HEK293T (cell line): ENCODE data around the gene CADPS2.

Source experiments
- BHLHE40 ChIP-seq: fragments of 450-650 bp; IDR thresholded peaks from 2 replicates; pipeline ENCODE4 v1.6.1; 2016; ENCODE audit warnings: mild to moderate bottlenecking, moderate library complexity, borderline replicate concordance
- CTBP1 ChIP-seq: fragments of 450-650 bp; IDR thresholded peaks from 2 replicates; pipeline ENCODE4 v1.6.1; 2016; ENCODE audit warnings: borderline replicate concordance
- ELF4 ChIP-seq: fragments of 450-650 bp; IDR thresholded peaks from 2 replicates; pipeline ENCODE4 v1.6.1; 2017; ENCODE audit warnings: antibody characterized with exemption
- FOXA1 ChIP-seq: fragments of 450-650 bp; IDR thresholded peaks from 2 replicates; pipeline ENCODE4 v1.6.1; 2016; ENCODE audit warnings: mild to moderate bottlenecking
- FOXK2 ChIP-seq: fragments of 450-650 bp; IDR thresholded peaks from 2 replicates; pipeline ENCODE4 v1.6.1; 2016; ENCODE audit warnings: mild to moderate bottlenecking
- FOXM1 ChIP-seq: fragments of 450-650 bp; IDR thresholded peaks from 2 replicates; pipeline ENCODE4 v1.6.1; 2017; ENCODE audit warnings: mild to moderate bottlenecking, borderline replicate concordance
- NFRKB ChIP-seq: fragments of 450-650 bp; IDR thresholded peaks from 2 replicates; pipeline ENCODE4 v1.6.1; 2016; ENCODE audit warnings: mild to moderate bottlenecking, moderate library complexity
- PKNOX1 ChIP-seq: fragments of 450-650 bp; IDR thresholded peaks from 2 replicates; pipeline ENCODE4 v1.6.1; 2016
- SP1 ChIP-seq: fragments of 450-650 bp; IDR thresholded peaks from 2 replicates; pipeline ENCODE4 v1.6.1; 2017
- TARDBP ChIP-seq: fragments of 450-650 bp; IDR thresholded peaks from 2 replicates; pipeline ENCODE4 v1.6.1; 2016

- TF ChIP-seq PKNOX1 (no peak), BHLHE40 (no peak), FOXM1 (no peak), FOXK2 (no peak), FOXA1 (no peak), NFRKB (no peak), SP1 (no peak), TARDBP (no peak), ELF4 (no peak), CTBP1 (no peak)
These were observed 473.8 kb downstream of the CADPS2 start for GRCh38 chr7:122412441-122412840.
